Activated CD4-positive, alpha-beta T cell treated with anti-CD3 and anti-CD28 coated beads, Interleukin-2, amount 10 ng/mL, durations not matched to agents 24 days and 14 days (primary cell): ENCODE results near the gene DNMT3L. TPM values are rescaled to one million over a fixed set of nuclear protein-coding genes. Genes with fewer than 3 reads are reported as not detected.

Experiments used
- total RNA-seq: library from RNA; stranded (reverse); gene quantifications from 2 replicates; pipeline ENCODE4 v1.2.3, GENCODE V29; 2022

The DNMT3L gene
- total RNA-seq, 1 donor from 2014 or later = not detected

Other genes starting within 250 kb of the DNMT3L start
- gene TRAPPC10, start 249.6 kb downstream of the DNMT3L start, total RNA-seq = 69.6 and 75.0 TPM in 2 replicates
- gene PWP2, start 154.5 kb downstream of the DNMT3L start, total RNA-seq = 10.0 and 16.5 TPM in 2 replicates
- 13.1 and 15.0 TPM in 2 replicates for gene GATD3, start 128.2 kb downstream of the DNMT3L start, total RNA-seq
- 7.6 and 8.3 TPM in 2 replicates for gene ICOSLG, start 21.0 kb downstream of the DNMT3L start, total RNA-seq
- gene AIRE, start 24.0 kb upstream of the DNMT3L start, total RNA-seq = 0.05 TPM in 1 of 2 replicates, not detected in the other
- 157 and 162 TPM in 2 replicates for gene PFKL, start 38.2 kb upstream of the DNMT3L start, total RNA-seq
- gene CFAP410, start 77.5 kb upstream of the DNMT3L start, total RNA-seq = 15.1 and 18.5 TPM in 2 replicates
- 9.1 and 9.8 TPM in 2 replicates for gene TRPM2, start 91.7 kb upstream of the DNMT3L start, total RNA-seq
- 2.3 and 2.4 TPM in 2 replicates for gene LRRC3, start 193.6 kb upstream of the DNMT3L start, total RNA-seq